SK-N-MC (cell line): ENCODE results near the gene GFOD1.
"Not testable (repeated sequence)": the region's sequence is repeated elsewhere in the genome, so short reads cannot be mapped to it uniquely, and the experiment has no call there.

Experiments used
- DNase-seq: peaks from one replicate; pipeline ENCODE4 v3.0.0-alpha.2; 2011; ENCODE audit warnings: low read depth, low spot score
- H3K27ac ChIP-seq: fragments of 200-600 bp; sonication (generic); 2 replicates; pipeline ENCODE4 v1.5.1; 2016; ENCODE audit warnings: mixed run types
- H3K36me3 ChIP-seq: fragments of 200-600 bp; sonication (generic); 2 replicates; pipeline ENCODE4 v1.6.1; 2017; ENCODE audit warnings: antibody characterized with exemption, low read length, mixed read lengths; ENCODE audit not compliant: insufficient read depth
- H3K4me3 ChIP-seq: fragments of 200-600 bp; sonication (generic); 2 replicates; pipeline ENCODE4 v1.5.1; 2016
- H3K9ac ChIP-seq: fragments of 200-600 bp; sonication (generic); 2 replicates; pipeline ENCODE4 v1.8.0; 2017; ENCODE audit warnings: mixed run types, mixed read lengths; ENCODE audit not compliant: insufficient read length
- H3K9me3 ChIP-seq: fragments of 200-600 bp; sonication (generic); 2 replicates; pipeline ENCODE4 v1.6.1; 2017; ENCODE audit warnings: low read depth, mild to moderate bottlenecking, antibody characterized with exemption, low read length, moderate library complexity, mixed read lengths
- EZH2 ChIP-seq: fragments of 200-600 bp; sonication (generic); IDR thresholded peaks from one replicate; pipeline ENCODE4 v1.6.1; 2017; ENCODE audit warnings: antibody characterized with exemption
- FOXP2 ChIP-seq: optimal IDR thresholded peaks from 2 replicates; pipeline ENCODE3; 2011; ENCODE audit warnings: mild to moderate bottlenecking, moderate library complexity; ENCODE audit not compliant: insufficient read depth; ENCODE audit errors: extremely low read length, control extremely low read depth
- POLR2AphosphoS5 ChIP-seq: IDR thresholded peaks from 2 replicates; pipeline ENCODE4 v1.6.1; 2012; ENCODE audit warnings: mild to moderate bottlenecking, low read depth, low read length, borderline replicate concordance

The GFOD1 gene

GRCh38 chr6:13395272-13396237 is 91.8 kb downstream of the GFOD1 start:
- H3K27ac ChIP-seq: peak overlapping the region; percentile 83; the same call in 1 of the 2 replicates
- peak; percentile 84 for DNase-seq
- peak; percentile 30 for TF ChIP-seq FOXP2
- TF ChIP-seq POLR2AphosphoS5: peak; percentile 27; the same call in 1 of the 2 replicates
- TF ChIP-seq EZH2: no peak
- peak overlapping the region; percentile 43 for H3K4me3 ChIP-seq
- H3K36me3 ChIP-seq: no peaks in the 10 kb centered on the region
- no peak overlapping the region for H3K9ac ChIP-seq
- H3K9me3 ChIP-seq: no peaks in the 10 kb centered on the region

DNA sequence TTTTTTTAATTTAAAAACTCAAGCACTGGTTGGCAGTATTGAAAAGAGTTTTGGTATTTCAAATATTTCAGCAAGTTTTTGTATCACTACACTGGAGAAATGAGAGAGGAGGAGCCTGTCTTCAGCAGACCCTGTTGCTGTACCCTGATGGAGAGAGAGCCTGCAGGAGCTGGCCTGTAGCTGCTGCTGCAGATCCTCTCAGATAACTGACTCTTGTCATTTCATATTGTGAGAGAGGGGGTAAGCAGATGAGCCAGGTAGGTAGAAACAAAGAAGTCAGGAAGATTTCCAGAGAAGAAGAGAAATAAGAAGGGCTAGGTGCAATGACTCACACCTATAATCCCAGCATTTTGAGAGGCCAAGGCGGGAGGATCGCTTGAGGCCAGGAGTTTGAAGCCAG is 94.9 kb downstream of the GFOD1 start:
- H3K9ac ChIP-seq: no peak overlapping the region
- H3K36me3 ChIP-seq: no peaks in the 10 kb centered on the region
- TF ChIP-seq POLR2AphosphoS5: no peak
- TF ChIP-seq EZH2: no peak
- no peak for TF ChIP-seq FOXP2
- DNase-seq: no peak
- no peak overlapping the region for H3K27ac ChIP-seq
- no peak overlapping the region for H3K4me3 ChIP-seq
- H3K9me3 ChIP-seq: no peaks in the 10 kb centered on the region

GRCh38 chr6:13391537-13391936 is 95.9 kb downstream of the GFOD1 start:
- no peaks in the 10 kb centered on the region for H3K36me3 ChIP-seq
- H3K27ac ChIP-seq: no peak overlapping the region
- DNase-seq: no peak
- H3K9ac ChIP-seq: no peak overlapping the region
- no peaks in the 10 kb centered on the region for H3K9me3 ChIP-seq
- H3K4me3 ChIP-seq: no peak overlapping the region
- TF ChIP-seq EZH2 (no peak), FOXP2 (no peak), POLR2AphosphoS5 (no peak)

DNA sequence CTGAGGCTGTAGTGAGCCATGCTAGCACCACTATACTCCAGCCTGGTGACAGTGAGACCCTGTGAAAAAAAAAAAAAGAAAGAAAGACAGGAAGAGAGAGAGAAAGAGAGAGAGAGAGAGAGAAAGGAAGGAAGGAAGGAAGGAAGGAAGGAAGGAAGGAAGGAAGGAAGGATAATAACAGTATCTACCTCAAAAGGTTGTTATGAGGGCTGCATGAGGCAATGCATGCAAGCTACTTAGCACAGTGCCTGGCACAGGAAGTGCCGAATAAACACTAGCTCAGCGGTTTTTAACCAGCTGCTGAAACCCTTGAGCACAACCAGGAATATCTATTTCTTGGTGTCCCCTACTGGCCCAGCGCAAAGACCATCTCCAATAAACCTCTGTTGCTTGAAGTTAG is 96.7 kb downstream of the GFOD1 start:
- TF ChIP-seq EZH2: no peak
- TF ChIP-seq POLR2AphosphoS5: no peak
- no peak for TF ChIP-seq FOXP2
- peak; percentile 39 for DNase-seq
- no peak overlapping the region for H3K4me3 ChIP-seq

GRCh38 chr6:13389237-13389636 is 98.2 kb downstream of the GFOD1 start:
- H3K36me3 ChIP-seq, DNase-seq, H3K4me3 ChIP-seq, H3K27ac ChIP-seq, H3K9me3 ChIP-seq, H3K9ac ChIP-seq: not testable (repeated sequence)

More for the DNA sequence above, 96.7 kb downstream of the GFOD1 start:
- Histone ChIP-seq H3K27ac (0 out of 2 replicates have a peak overlapping the region, but pooled peaks have one; percentile 10), H3K9me3 (no peaks in the 10 kb centered on the region), H3K9ac (no peak overlapping the region), H3K36me3 (no peaks in the 10 kb centered on the region)

GRCh38 chr6:13388769-13389168 is 98.6 kb downstream of the GFOD1 start:
- not testable (repeated sequence) for H3K27ac ChIP-seq, H3K36me3 ChIP-seq, H3K9ac ChIP-seq, H3K4me3 ChIP-seq, H3K9me3 ChIP-seq, DNase-seq

DNA sequence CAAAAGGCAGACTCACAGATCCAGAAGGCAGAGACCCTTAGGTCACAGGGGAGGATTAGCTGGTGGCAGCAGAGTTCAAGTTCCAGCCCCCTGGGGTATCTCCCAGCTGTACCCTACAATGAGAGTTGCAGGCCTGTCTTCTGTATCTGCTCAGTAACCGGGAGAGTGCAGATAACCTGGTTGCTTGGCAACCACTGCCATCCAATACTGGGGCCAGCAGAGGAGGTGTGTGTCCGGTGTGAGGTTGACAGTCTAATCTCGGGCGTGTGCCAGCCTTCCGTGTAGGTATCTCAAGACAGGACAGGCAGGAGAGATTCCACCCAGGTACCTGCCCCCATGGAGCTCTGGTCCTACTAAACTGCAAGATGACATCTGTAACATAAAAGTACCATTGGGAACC is 102.4 kb downstream of the GFOD1 start:
- TF ChIP-seq EZH2 (no peak), POLR2AphosphoS5 (no peak), FOXP2 (no peak)
- Histone ChIP-seq H3K36me3 (no peaks in the 10 kb centered on the region), H3K4me3 (no peak overlapping the region), H3K9ac (no peak overlapping the region), H3K27ac (no peak overlapping the region), H3K9me3 (no peaks in the 10 kb centered on the region)
- DNase-seq: no peak

GRCh38 chr6:13384506-13384905 is 102.9 kb downstream of the GFOD1 start:
- no peaks in the 10 kb centered on the region for H3K9me3 ChIP-seq
- no peak for TF ChIP-seq POLR2AphosphoS5
- no peak for TF ChIP-seq EZH2
- TF ChIP-seq FOXP2: no peak
- no peaks in the 10 kb centered on the region for H3K36me3 ChIP-seq
- no peak overlapping the region for H3K27ac ChIP-seq
- no peak for DNase-seq
- H3K4me3 ChIP-seq: no peak overlapping the region
- H3K9ac ChIP-seq: no peak overlapping the region
